Fibroblast of the aortic adventitia (primary cell): ENCODE data around the gene DOLK. TPM values are rescaled to one million over a fixed set of nuclear protein-coding genes. Genes with fewer than 3 reads are reported as not detected.
"Not testable (repeated sequence)": the region's sequence is repeated elsewhere in the genome, so short reads cannot be mapped to it uniquely, and the experiment has no call there.

Source experiments
- DNase-seq: peaks from one replicate; pipeline ENCODE4 v3.0.0-alpha.2; 2010; ENCODE audit warnings: low read depth
- H3K4me3 ChIP-seq: 2 replicates; pipeline ENCODE4 v1.5.1; 2011; ENCODE audit warnings: low read depth, mild to moderate bottlenecking, control low read depth, low read length, moderate library complexity
- total RNA-seq: library from RNA; depleted of rRNA; stranded (reverse); fragments of >200 nt; gene quantifications from 2 replicates; pipeline ENCODE4 v1.2.3, GENCODE V29; 2012; ENCODE audit warnings: low replicate concordance
- TF ChIP-seq, protein P1 (sequence below): IDR thresholded peaks from 2 replicates; pipeline ENCODE4 v1.5.1; 2011; ENCODE audit warnings: mild to moderate bottlenecking, low read length, control low read depth, inconsistent platforms; ENCODE audit not compliant: insufficient read depth

Gene DOLK
- total RNA-seq, 1 donor: 27.4 TPM

DNA sequence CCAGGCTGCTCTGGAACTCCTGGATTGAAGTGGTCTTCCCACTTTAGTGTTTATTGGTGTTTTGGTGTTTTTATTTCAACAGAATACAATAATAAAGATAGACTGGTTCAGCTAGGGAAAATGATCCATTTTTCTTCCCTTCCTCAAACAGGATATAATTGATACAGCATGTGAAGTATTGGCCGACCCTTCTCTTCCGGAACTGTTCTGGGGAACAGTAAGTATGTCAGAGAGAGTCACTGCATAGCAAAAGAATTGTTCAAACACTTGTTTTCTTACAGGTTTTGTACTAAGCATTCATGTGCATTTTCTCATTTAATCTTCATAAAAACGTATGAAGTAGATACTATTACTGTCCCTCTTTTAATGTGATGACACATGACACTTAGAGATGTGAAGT lies 31.7 kb upstream of the DOLK start:
- H3K4me3 ChIP-seq: no peak overlapping the region
- no peak for DNase-seq
- TF ChIP-seq, protein P1, sequence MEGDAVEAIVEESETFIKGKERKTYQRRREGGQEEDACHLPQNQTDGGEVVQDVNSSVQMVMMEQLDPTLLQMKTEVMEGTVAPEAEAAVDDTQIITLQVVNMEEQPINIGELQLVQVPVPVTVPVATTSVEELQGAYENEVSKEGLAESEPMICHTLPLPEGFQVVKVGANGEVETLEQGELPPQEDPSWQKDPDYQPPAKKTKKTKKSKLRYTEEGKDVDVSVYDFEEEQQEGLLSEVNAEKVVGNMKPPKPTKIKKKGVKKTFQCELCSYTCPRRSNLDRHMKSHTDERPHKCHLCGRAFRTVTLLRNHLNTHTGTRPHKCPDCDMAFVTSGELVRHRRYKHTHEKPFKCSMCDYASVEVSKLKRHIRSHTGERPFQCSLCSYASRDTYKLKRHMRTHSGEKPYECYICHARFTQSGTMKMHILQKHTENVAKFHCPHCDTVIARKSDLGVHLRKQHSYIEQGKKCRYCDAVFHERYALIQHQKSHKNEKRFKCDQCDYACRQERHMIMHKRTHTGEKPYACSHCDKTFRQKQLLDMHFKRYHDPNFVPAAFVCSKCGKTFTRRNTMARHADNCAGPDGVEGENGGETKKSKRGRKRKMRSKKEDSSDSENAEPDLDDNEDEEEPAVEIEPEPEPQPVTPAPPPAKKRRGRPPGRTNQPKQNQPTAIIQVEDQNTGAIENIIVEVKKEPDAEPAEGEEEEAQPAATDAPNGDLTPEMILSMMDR: no peak

DNA sequence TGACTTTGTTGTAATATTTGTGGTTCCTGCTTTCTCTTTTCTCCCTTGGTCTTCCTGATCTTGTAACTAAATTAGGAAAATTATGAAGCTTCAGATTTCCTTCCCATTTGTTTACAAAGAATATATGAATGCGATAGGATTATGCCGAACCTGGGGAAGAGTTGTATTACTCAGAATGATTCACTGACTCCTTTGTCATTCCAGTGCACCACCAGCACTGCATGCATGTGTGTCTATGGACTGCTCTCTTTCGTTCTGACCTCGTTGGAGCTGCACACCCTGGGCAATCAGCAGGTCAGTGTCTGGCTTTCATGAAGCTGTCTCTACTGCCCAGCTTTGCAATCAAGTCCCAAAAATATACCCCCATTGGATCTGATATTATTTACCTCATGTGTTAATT lies 25.6 kb upstream of the DOLK start:
- no peak overlapping the region for H3K4me3 ChIP-seq
- DNase-seq: peak; percentile 53
- TF ChIP-seq, protein P1: no peak

- TF ChIP-seq, protein P1: no peak
- H3K4me3 ChIP-seq: no peak overlapping the region
- DNase-seq: no peak
Observed at GRCh38 chr9:128969491-128969890, 22.1 kb upstream of the DOLK start.

DNA sequence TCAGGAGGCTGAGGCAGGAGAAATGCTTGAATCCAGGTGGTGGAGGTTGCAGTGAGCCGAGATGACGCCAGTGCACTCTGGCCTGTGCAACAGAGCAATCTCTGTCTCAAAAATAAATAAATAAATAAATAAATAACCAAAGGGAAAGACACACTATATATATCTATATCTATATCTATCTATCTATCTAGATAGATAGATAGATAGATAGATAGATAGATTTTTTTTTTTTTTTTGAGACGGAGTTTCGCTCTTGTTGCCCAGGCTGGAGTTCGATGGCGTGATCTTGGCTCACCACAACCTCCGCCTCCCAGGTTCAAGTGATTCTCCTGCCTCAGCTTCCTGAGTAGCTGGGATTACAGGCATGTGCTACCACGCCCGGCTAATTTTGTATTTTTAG lies 14.0 kb upstream of the DOLK start:
- not testable (repeated sequence) for DNase-seq

GRCh38 chr9:128947277-128947526 lies 201 bp downstream of the DOLK start:
- TF ChIP-seq, protein P1: no peak
- DNase-seq: no peak

More for the DNA sequence above, 14.0 kb upstream of the DOLK start:
- not testable (repeated sequence) for H3K4me3 ChIP-seq

DNA sequence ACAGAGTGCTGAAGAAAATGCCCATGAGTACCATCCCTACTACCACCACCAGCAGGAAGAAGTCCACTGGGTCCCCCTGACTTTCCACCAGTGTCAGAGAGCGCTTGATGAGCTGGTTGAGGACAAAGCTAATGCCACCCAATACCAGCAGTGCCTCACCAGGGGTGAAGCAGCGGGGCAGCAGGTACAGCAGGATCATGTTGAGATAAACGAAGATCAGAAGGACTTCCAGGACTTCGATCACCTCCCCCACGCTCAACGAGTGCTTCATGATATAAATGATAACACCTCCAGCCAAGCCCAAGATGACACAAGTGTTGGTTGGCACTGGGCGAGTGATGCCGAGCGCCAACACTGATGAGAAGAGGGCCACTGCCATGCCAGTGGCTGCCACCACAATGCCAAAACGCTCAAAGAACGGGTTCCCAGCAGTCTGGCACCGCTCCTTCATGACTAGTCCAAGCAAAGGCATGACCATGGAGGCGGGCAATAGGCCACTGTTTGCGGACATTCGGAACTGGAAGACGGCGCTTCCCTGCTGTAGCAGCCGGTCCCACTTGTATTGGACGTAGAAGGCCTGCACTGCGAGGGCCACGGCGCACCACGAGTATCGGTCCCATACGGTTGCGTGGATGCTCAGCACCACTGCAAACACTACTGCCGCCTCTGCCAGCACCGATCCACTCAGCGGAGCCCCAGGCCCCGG lies 679 bp downstream of the DOLK start:
- peak; percentile 28 for DNase-seq
- TF ChIP-seq, protein P1: no peak
- peak overlapping the region; percentile 93 for H3K4me3 ChIP-seq

More at GRCh38 chr9:128947277-128947526, 201 bp downstream of the DOLK start:
- H3K4me3 ChIP-seq: peak overlapping the region; percentile 93

DNA sequence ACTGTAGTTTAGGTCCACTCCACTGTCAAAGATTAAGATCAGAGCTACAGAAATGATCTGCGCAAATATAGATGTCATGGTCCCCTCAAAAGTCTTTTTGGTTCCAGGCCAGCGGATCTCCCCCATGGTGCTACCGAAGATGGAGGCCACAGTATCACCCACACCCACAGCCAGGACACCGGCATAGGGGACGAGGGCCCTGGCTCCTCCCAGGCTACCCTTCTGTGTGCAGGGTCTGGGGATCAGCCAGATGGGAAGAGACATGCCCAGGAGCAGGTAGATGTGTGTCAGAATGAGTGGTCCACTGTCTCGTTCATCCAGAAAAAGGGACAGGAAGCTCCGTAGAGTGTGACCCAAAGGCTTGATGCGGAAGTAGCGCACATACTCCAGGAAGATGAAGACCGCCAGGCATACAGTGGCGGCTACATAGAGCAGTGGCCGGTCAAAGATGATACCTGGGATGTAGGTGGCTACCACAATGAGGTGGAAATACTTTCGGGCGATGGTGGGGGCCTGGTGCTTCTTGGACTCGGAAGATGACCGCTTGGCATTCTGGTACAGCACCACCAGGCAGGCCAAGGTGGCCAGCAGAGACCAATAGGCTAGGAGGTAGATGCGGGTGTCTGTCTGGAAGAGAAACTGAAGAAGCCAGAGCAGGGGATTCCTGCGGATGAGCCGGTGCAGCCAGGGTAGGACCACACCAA lies 1.5 kb downstream of the DOLK start:
- TF ChIP-seq, protein P1: no peak
- H3K4me3 ChIP-seq: peak overlapping the region; percentile 93
- DNase-seq: no peak

DNA sequence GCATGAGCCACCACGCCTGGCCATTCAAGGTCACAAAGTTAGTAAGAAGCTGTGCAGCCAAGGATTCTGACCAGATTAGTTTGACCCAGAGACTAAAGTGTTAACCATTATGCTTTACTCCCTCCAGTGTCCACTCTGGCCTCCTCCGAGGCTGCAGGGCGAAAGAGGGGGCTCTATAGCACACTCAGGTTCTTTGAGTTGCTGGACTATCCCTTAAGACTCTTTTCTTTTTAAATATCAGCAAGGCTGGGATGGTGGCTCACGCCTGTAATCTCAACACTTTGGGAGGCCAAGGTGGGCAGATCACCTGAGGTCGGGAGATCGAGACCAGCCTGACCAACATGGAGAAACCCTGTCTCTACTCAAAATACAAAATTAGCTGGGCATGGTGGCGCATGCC lies 2.4 kb downstream of the DOLK start:
- not testable (repeated sequence) for H3K4me3 ChIP-seq, DNase-seq
